Upper lobe of left lung (tissue), 6 donors: ENCODE data around the gene CACNA2D4. TPM values are rescaled to one million over a fixed set of nuclear protein-coding genes. Genes with fewer than 3 reads are reported as not detected.
A peak's percentile ranks its signal among the peaks of the same experiment; 100 is the strongest.

ENCODE experiments used
- ATAC-seq, 2 donors: fragments of 200-7000 bp; cut with Tn5 transposase; one replicate each; pipeline ENCODE4 v1.9.1; 2022; ENCODE audit warnings: mild to moderate bottlenecking in 2 of 2, moderate library complexity in 2 of 2; ENCODE audit not compliant: low FRiP score in 2 of 2
- DNase-seq, 2 donors: peaks; one replicate each; pipeline ENCODE4 v3.0.0-alpha.2; 2019 to 2020
- H3K27ac ChIP-seq, 4 donors: fragments of 200-600 bp; sonication (generic); one replicate each; pipeline ENCODE4 v1.5.1; 2016 to 2019
- H3K27me3 ChIP-seq, 4 donors: fragments of 200-600 bp; sonication (generic); one replicate each; pipeline ENCODE4 v1.5.1; 2017 to 2019
- H3K36me3 ChIP-seq, 4 donors: fragments of 200-600 bp; sonication (generic); one replicate each; pipeline ENCODE4 v1.5.1; 2016 to 2019
- H3K4me1 ChIP-seq, 4 donors: fragments of 200-600 bp; sonication (generic); one replicate each; pipeline ENCODE4 v1.5.1; 2018 to 2019
- H3K4me3 ChIP-seq, 4 donors: fragments of 200-600 bp; sonication (generic); one replicate each; pipeline ENCODE4 v1.5.1; 2017 to 2019; ENCODE audit warnings: mild to moderate bottlenecking in 2 of 4, moderate library complexity in 1 of 4
- H3K9me3 ChIP-seq, 4 donors: fragments of 200-600 bp; sonication (generic); one replicate each; pipeline ENCODE4 v1.5.1; 2018 to 2019
- CTCF ChIP-seq, 6 experiments: fragments of 450-650 bp in 4 of 6; fragments of 200-600 bp in 2 of 6; sonication (generic) in 2 of 6; IDR thresholded peaks; one replicate each; pipeline ENCODE4 v1.5.1; 2016 to 2019; ENCODE audit warnings: antibody characterized with exemption in 6 of 6
- EP300 ChIP-seq, 4 donors: sonication (generic); formaldehyde crosslinking; IDR thresholded peaks; one replicate each; pipeline ENCODE4 v1.5.1; 2017; ENCODE audit warnings: antibody characterized with exemption in 4 of 4, control low read depth in 2 of 4
- POLR2A ChIP-seq, 4 donors: fragments of 450-650 bp; IDR thresholded peaks; one replicate each; pipeline ENCODE4 v1.5.1; 2016 to 2017; ENCODE audit warnings: antibody characterized with exemption in 4 of 4, mild to moderate bottlenecking in 2 of 4
- POLR2AphosphoS5 ChIP-seq, 2 donors: sonication (generic); formaldehyde crosslinking; IDR thresholded peaks; one replicate each; pipeline ENCODE4 v1.5.1; 2017; ENCODE audit warnings: antibody characterized with exemption in 2 of 2
- WGBS, 2 donors: methylation state at CpG; one replicate each; pipeline ENCODE4 v1.1.5; 2017 to 2018; 5-methylcytosine and 5-hydroxymethylcytosine counted together
- total RNA-seq, 6 donors: library from RNA; depleted of rRNA in 4 of 6; stranded (reverse); fragments of >200 nt in 4 of 6; gene quantifications; one replicate each; pipeline versions ENCODE4 v1.1.0 to v1.2.1, GENCODE V29; 2016 to 2021
- donor health status: DM: no; HTN: no; CAD: no; lungs with moderate emphysema.
- donor health status: DM: no; HTN: yes; CAD: no; lungs with severe emphysema.

The CACNA2D4 gene
- total RNA-seq, 6 donors from 2014 or later: 3.3 to 8.4 (median 7.0) TPM

GRCh38 chr12:1933342-1934051 is 15.0 kb upstream of the CACNA2D4 start:
- H3K27ac ChIP-seq: no peak overlapping the region
- H3K9me3 ChIP-seq: no peaks in the 10 kb centered on the region
- H3K36me3 ChIP-seq: peaks cover 0 to 10% (median 4%) of the 10 kb centered on the region in 4 donors
- TF ChIP-seq POLR2AphosphoS5 (IDR thresholded peaks at IDR 0.05) (no peak), CTCF (IDR thresholded peaks at IDR 0.05) (no peak), EP300 (IDR thresholded peaks at IDR 0.05) (no peak), POLR2A (IDR thresholded peaks at IDR 0.05) (no peak)
- 76 to 80% methylated on average over 9 to 15 of the region's 16 CpGs for WGBS, 2 donors
- H3K4me1 ChIP-seq: peaks cover 3 to 12% (median 9%) of the 10 kb centered on the region in 4 donors
- no peak overlapping the region for H3K4me3 ChIP-seq
- DNase-seq: peak in 1 of 2 donors; percentile 57
- H3K27me3 ChIP-seq: no peaks in the 10 kb centered on the region
- no peak for ATAC-seq

GRCh38 chr12:1932264-1932777 is 13.9 kb upstream of the CACNA2D4 start:
- peak in 1 of 2 donors; percentile 66 for DNase-seq
- Histone ChIP-seq H3K27ac (no peak overlapping the region), H3K4me1 (peaks cover 3 to 10% (median 9%) of the 10 kb centered on the region in 4 donors), H3K36me3 (peaks cover 0 to 3% (median 0%) of the 10 kb centered on the region in 4 donors), H3K9me3 (no peaks in the 10 kb centered on the region), H3K27me3 (no peaks in the 10 kb centered on the region), H3K4me3 (no peak overlapping the region)
- ATAC-seq: no peak
- no peak for TF ChIP-seq CTCF (IDR thresholded peaks at IDR 0.05)
- no peak for TF ChIP-seq POLR2A (IDR thresholded peaks at IDR 0.05)
- no peak for TF ChIP-seq EP300 (IDR thresholded peaks at IDR 0.05)
- no peak for TF ChIP-seq POLR2AphosphoS5 (IDR thresholded peaks at IDR 0.05)
- 41% methylated on average over 15 to 16 of the region's 16 CpGs for WGBS, 2 donors

- no peak for TF ChIP-seq POLR2AphosphoS5 (IDR thresholded peaks at IDR 0.05)
- no peak for TF ChIP-seq POLR2A (IDR thresholded peaks at IDR 0.05)
- no peak for TF ChIP-seq CTCF (IDR thresholded peaks at IDR 0.05)
- TF ChIP-seq EP300 (IDR thresholded peaks at IDR 0.05): no peak
- peaks cover 3 to 8% (median 7%) of the 10 kb centered on the region in 4 donors for H3K4me1 ChIP-seq
- H3K36me3 ChIP-seq: no peaks in the 10 kb centered on the region
- H3K27me3 ChIP-seq: no peaks in the 10 kb centered on the region
- 86 to 89% methylated on average over 9 of the region's 9 CpGs for WGBS, 2 donors
- H3K9me3 ChIP-seq: no peaks in the 10 kb centered on the region
- H3K27ac ChIP-seq: no peak overlapping the region
- no peak overlapping the region for H3K4me3 ChIP-seq
- no peak for ATAC-seq
- no peak for DNase-seq
These were observed 13.2 kb upstream of the CACNA2D4 start for GRCh38 chr12:1931642-1932041.

GRCh38 chr12:1930803-1931597 is 12.5 kb upstream of the CACNA2D4 start:
- WGBS, 2 donors: 88 to 92% methylated on average over 24 to 26 of the region's 27 CpGs
- DNase-seq: peak in 1 of 2 donors; percentile 55
- H3K27ac ChIP-seq: no peak overlapping the region
- H3K27me3 ChIP-seq: no peaks in the 10 kb centered on the region
- TF ChIP-seq POLR2A (IDR thresholded peaks at IDR 0.05) (no peak), CTCF (IDR thresholded peaks at IDR 0.05) (no peak), POLR2AphosphoS5 (IDR thresholded peaks at IDR 0.05) (no peak), EP300 (IDR thresholded peaks at IDR 0.05) (no peak)
- peaks cover 0 to 7% (median 4%) of the 10 kb centered on the region in 4 donors for H3K4me1 ChIP-seq
- ATAC-seq: no peak
- H3K36me3 ChIP-seq: no peaks in the 10 kb centered on the region
- H3K4me3 ChIP-seq: no peak overlapping the region
- no peaks in the 10 kb centered on the region for H3K9me3 ChIP-seq
